Activated CD4-positive, alpha-beta T cell treated with anti-CD3 and anti-CD28 coated beads, Interleukin-2, amount 50 U/mL, for 16 hours (primary cell): ENCODE data around the gene CFAP20.
"Not testable (repeated sequence)": the region's sequence is repeated elsewhere in the genome, so short reads cannot be mapped to it uniquely, and the experiment has no call there.

Experiments
- DNase-seq: peaks from one replicate; pipeline ENCODE4 v3.0.0-alpha.2; 2020

The CFAP20 gene

GRCh38 chr16:58095575-58095960 lies 33.6 kb downstream of the CFAP20 start:
- DNase-seq = not testable (repeated sequence)

DNA sequence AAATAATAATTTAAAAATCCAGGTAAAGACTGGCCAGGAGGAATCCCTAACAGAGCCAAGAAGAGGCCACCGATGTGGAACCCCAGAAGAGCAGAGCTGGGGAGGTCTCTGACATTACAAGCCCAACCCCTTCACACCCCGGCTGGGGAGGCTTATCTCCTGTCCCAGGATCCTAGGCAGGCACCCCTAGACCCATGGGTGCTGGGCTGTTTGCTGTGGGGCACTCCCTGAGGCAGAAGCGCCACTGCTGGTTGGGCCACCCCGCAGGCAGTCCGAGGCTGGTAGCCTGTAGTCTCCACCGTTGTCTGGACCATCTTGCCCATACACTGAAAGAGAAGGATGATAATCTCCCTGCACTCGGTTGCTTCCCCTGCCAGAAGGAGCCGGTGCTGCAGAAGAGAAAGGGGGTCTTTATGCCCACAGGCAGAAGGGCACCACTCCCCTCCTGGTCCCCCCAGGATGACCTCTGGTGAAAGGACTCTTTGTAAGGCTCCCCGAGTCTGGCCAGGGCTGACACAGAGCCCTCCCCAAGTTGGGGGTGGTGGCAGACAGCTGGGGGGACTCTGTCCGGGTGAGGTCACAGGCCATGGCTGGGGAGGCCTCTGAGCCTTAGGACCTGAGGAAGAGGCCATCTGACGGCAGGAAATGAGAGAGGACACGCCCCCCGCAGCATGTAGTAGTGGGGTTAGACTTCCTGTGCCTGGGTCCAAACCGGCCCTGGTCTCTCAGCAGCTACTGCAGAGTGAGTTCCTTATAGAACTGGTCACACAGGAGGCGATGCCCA lies 34.2 kb downstream of the CFAP20 start:
- DNase-seq = no peak

- no peak for DNase-seq
Measured at GRCh38 chr16:58094026-58094425, 35.2 kb downstream of the CFAP20 start.

GRCh38 chr16:58090396-58090795 lies 38.8 kb downstream of the CFAP20 start:
- DNase-seq = not testable (repeated sequence)

- DNase-seq = no peak
Measured at GRCh38 chr16:58088091-58088490, 41.1 kb downstream of the CFAP20 start.

GRCh38 chr16:58087209-58087913 lies 41.8 kb downstream of the CFAP20 start:
- no peak for DNase-seq

GRCh38 chr16:58086381-58087208 lies 42.6 kb downstream of the CFAP20 start:
- no peak for DNase-seq

DNA sequence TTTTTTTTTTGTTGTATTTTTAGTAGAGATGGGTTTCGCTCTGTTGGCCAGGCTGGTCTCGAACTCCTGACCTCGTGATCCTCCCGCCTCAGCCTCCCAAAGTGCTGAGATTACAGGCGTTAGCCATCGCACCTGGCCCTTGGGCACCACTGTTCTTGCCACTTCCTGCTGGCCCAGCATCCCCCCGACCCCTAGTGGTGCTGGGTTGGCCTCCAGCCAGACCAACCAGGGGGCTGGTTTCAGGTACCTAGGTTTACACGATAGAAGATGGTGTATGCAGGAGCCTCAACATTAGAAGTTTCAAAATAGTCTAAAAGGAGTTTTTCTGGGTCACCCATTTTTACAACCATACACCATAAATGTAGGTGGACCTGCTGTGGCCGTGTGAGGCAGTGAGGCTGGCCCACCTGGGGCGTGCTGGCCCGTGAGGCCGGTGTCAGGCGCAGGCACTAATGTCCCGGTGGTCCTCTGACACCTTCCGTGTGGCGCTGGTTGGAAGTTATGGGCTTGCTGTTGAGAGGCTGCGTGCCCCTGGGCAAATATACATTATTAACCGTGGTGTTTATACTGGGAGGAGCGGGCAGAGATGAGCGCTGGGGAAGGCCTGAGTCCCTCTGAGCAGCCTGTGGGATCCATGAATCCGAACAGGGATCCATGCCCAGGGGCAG lies 43.5 kb downstream of the CFAP20 start:
- DNase-seq = no peak

- no peak for DNase-seq
Measured at GRCh38 chr16:58085171-58085570, 44.0 kb downstream of the CFAP20 start.

DNA sequence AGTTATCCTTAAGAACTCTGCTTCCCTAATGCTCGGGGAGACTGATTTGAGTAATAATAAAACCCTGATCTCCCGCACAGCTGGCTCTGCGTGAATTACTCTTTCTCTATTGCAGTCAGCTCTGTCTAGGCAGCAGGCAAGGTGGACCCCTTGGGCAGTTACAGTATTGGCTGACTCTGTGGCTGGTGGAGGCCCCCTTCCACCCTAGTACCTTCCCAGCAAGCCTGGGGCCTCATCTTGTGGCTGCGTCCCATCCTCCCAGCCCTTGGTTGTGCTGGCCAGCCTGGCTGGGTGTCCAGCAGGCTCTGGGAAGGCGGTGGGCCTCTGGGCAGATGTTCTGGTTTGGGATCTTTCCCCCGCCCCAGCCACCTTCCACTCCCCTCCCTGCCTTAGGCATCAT lies 44.5 kb downstream of the CFAP20 start:
- DNase-seq = no peak

- DNase-seq = no peak
Measured at GRCh38 chr16:58082381-58082780, 46.8 kb downstream of the CFAP20 start.

DNA sequence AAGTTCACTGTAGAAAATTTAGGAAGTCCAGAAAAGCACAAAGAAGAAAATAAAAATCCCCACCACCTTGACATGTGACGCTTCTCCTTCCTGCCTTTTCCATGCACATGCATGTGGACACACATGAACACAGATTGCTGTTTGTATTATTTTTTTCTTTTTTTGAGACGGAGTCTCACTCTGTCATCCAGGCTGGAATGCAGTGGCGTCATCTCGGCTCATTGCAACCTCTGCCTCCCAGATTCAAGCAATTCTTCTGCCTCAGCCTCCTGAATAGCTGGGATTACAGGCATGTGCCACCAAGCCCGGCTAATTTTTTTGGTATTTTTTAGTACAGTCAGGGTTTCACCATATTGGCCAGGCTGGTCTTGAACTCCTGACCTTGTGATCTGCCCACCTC lies 48.5 kb downstream of the CFAP20 start:
- DNase-seq = not testable (repeated sequence)

GRCh38 chr16:58077796-58078195 lies 51.4 kb downstream of the CFAP20 start:
- no peak for DNase-seq

- DNase-seq = no peak
Measured at GRCh38 chr16:58076514-58076913, 52.7 kb downstream of the CFAP20 start.

DNA sequence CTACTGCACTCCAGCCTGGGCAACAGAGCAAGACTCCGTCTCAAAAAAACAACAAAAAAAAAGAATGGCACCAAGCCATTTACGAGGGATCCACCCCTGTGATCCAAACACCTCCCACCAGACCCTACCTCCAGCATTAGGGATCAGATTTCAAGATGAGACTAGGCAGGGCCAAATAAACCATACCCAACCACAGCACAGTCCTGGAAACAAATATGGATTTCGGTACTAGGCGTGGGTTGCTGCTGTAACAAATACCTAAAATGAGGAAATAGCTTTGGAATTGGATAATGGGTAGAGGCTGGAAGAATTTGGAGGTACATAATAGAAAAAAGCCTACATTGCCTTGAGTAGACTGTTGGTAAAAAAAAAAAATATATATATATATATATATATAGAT lies 54.5 kb downstream of the CFAP20 start:
- no peak for DNase-seq

DNA sequence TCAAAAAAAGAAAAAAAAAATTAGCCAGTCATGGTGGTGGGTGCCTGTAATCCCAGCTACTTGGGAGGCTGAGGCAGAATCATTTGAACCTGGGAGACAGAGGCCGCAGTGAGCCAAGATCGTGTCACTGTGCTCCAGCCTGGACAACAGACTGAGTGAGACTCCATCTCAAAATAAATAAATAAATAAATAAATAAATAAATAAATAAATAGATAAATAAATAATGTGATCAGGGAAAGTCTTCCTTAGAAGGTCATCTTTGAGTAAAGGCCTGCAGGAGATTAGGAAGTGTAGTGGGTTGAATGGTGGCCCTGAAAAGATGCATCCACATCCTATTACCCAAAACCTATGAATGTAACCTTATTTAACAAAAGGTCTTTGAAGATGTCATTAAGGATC lies 56.1 kb downstream of the CFAP20 start:
- DNase-seq = not testable (repeated sequence)

- DNase-seq = not testable (repeated sequence)
Measured at GRCh38 chr16:58072134-58072533, 57.0 kb downstream of the CFAP20 start.

DNA sequence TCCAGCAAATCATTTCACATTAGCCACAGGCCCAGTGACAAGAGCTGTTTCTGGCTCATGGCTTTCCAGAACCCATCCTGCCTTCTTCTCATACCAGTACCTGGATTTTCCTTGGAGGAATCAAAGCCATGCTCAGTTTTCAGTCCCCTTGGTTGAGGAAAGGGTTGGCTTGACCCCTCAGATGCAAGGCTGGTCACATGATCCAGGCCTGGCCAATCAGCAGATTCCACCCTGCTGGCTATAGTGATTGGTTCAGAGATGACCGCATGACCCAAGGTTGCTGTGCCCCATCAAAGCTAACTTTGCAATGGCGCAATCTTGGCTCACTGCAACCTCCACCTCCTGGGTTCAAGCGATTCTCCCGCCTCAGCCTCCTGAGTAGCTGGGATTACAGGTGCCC lies 58.6 kb downstream of the CFAP20 start:
- DNase-seq = no peak
